Activated CD4-positive, alpha-beta T cell treated with anti-CD3 and anti-CD28 coated beads, Interleukin-2, amount 50 U/mL, for 4 hours (primary cell): Measurements from ENCODE around the gene NRXN3.

Experiments
- DNase-seq, 2 experiments: peaks; one replicate each; pipeline ENCODE4 v3.0.0-alpha.2; 2020

Gene NRXN3

DNA sequence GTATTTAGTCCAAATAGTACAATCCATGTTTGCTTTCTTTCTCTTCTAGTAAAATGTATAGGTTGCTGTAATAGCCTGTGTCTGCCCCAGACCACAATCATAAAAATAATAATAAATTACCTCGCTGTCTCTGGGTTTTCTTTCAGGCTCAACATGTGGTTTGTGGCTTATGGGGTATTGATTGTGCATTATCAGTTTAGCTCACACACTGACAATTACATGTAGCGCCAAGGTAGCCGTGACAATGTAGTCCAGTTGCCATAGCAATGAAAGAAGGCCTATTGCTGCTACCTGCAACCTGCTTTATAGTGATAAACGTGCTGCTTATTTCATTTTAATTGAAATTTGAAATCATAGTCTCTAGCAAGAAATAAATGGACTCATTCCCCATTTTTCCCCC, 1009.8 kb downstream of the NRXN3 start:
- no peak for DNase-seq

DNA sequence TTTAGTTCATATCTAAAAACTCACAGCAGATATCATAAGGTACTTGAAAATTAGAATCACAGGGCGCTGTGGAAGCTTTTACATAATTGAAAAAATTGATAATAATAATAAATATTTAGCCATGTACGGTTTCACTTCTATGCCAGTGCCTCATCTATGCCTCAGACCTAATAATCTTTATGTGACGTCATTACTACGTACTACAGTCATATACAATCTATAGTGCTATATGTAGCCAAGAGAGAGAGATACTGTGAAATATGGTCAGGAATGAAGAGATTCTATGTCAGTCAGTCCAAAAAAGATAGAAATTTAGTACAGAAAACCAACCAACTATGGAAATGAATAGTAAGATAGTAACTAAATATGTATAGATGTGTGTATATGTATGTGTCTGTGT, 1010.5 kb downstream of the NRXN3 start:
- no peak for DNase-seq

DNA sequence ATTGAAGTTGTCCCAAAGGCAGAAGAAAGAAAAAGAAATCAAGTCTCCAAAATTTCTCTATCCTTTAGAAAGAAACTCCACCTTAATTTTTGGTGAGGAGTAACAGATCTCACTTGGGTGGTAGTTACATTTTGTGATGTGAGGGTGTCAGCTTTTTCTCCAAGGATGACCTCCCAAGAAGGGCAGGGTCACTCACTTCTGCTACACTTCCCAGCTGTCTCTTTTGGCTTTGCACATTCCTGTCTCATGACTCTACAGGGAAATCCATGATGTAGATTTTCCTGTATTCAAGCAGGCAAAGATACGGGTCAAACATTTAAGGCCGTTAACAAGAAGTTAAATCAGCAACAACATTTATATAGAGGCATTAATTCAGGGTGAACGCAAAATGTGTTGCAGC, 1016.4 kb downstream of the NRXN3 start:
- no peak for DNase-seq

DNA sequence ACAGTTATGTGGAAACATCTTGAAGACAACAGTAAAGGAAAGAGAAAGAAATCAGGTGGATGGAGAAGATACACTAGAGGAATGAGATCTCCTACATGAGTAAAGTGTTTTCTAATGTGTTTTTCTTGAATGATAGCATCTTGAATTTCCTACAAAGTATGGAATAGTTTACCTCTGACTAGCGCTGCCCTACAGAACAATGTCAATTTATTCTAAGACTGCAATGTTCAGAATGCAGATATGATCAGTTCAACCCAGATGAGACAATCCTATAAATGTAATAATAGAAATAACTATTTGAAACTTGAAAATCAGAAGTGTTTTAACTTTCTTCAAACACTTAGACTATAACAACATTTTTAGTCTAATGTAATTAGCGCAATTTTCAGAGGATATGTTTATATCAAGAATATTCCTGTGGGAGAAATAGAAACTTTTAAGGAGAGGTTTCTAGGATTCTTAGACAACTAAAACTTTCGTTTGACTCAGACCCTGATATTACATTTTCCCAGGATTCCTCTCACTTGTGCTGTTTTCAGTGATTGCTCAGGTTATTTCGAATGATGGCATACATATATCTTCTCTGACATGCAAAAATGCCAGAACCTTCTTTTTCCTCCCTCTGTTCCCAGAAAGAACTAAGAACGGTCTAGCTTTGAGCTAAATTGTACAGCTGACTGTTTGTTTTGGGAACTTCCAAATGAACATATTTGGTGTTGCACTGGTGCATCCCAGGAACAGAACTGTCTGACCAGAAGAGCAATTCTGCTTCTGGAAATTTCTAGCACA, 1023.7 kb downstream of the NRXN3 start:
- DNase-seq, result no peak

DNA sequence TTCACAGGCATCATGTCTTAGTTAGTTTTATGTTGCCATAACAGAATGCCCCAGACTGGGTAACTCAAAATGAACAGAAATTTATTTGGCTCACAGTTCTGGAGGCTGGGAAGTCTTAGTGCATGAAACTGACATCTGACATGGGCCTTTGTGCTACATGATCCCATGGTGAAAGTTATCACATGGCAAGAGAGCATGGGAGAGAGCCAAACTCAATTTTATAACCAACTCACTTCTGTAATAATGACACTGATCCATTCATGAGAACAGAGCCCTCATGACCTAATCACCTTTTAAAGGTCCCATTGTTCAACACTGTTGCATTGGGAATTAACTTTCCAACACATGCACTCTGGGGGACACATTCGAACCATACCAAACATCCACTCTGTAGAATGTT, 1026.0 kb downstream of the NRXN3 start:
- no peak for DNase-seq

DNA sequence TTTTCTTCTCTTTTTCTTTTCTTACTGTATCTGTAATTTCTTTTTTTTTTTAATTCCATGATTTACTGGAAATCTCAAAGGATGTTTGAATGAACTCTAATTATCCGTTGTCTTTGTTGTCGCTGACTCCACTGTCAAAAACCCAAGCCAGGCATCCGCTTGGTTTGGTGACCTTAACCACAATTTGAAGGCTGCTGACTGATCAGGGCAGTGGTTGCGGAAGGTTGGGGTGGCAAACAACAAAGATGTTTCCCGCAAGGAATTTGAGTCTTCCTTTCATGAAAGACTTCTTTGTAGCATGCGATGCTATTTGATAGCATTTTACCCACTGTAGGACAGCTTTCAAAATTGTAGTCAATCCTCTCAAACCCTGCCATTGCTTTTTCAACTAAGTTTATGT, 1027.3 kb downstream of the NRXN3 start:
- no peak for DNase-seq

DNA sequence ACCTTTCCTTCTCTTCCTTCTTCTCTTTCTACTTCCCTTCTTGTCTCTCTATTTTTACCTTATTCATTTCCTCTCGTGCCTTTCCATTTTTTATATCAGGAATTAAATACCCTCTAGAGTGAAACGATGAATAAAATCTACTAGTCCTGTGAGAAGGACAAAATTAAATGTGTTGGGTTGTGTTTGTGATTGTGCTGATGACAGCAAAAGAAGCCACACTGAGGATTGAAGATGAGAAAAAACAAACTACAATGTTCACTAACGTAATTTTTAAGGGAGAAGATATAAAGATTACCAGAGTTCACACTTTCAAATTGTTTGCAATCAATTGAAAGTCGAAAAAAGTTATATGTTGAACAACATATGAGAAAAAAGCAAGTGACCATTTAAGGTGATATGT, 1029.0 kb downstream of the NRXN3 start:
- no peak for DNase-seq

DNA sequence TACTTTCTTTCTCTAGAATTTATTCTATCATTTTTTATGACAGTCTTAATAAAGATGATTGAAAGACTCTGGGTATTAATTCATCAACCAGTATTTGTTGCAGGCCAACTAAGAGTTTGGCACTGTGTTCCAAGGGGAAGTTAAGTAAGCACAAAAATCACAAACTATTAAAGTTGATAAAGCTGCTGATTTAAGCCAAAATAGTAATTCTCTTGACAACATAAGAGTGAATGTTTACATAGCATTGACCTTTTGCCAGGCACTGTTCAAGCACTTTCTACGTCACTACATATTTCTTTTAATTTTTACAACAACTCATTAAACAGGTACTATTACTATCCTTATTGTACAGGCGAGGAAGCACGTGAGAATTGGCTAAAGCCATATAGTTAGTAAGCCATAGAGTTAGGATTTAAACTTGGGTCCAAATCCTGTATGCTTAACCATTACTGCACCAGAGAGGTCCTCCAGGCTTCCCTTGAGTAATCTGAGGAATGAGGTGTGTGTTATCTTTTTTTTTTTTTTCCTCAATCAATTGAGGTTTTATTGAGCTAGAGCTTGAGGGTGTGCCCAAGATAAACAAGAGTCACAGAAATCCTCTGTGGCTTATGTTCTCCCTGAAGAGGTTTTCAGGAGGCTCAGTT, 1031.5 kb downstream of the NRXN3 start:
- no peak for DNase-seq

DNA sequence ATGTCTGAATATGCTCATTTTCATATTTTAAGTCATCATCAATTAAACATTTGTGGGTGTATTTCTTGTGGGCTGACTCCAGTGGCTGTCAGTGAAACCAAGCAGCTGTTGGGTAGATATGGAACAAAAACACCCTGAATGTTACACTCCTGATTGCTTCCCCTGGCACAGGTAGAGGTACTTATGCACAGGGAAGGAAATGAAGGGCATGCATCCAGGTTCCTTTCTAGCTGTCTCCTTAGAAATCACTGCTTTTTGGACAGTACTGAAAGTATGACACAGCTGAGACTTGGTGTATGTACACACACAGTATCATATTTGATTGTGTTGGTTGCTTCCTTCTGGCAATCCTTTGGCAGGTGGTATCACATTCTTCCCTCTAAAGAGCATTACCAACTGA, 1034.4 kb downstream of the NRXN3 start:
- DNase-seq, result no peak

DNA sequence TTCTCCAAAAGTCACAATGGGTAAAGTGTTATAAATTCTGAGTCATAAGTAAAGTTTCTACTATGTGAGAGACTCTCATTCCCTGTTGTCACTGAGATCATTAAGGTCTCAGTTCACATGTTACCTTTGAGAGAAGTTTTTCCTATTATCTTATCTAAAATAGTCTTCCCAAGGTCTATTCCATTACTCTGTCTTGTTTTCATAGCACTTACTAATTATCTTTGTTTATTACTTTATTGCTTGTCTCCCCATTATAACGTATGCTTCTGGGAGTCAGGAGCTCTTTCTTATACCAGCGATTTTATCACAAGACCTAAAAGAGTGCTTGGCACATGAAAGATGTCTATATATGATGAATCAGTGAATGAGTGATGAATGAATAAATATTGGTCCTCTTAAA, 1039.2 kb downstream of the NRXN3 start:
- no peak for DNase-seq

DNA sequence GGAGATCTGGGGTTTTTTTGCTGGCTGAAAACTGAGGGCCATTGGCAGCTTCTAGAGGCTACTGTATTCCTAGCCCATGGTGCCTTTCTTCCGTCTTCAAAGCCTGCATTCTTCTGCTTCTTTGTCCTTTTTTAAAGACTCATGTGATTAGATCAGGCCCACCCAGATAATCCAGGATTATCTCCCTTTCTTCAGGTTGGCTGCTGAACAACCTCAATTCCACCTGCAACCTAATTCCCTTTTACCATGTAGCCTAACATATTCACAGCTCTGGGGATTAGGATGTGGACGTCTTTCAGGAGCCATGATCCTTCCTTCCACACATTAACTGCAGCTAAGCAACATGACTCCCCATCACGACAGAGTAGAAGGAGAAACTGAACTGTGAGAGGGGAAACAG, 1055.6 kb downstream of the NRXN3 start:
- DNase-seq, result no peak

DNA sequence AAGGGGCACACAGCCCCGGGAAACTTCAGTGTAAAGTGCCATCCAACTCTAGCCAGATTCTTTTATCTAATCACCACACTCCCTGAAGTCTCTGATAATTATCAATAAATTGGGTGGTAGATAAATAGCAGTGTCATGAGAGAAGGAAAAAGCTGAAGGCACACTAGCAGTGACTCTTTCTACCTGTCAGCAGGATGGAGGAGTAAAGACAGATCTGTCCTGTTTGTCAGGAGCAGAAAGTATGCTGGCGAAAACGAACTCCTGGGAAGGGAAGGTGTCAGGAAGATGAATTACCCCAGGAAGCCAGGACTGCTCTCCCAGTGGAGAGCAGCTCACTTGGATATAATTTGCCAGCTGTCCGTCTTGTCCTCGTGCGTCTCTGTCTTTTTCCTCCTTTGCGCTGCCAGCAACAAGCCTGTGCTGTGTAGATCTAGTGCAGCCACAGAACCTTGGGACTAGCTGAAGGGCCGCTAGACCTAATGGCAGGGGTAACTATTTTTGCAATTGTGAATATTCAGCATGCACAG, 1059.3 kb downstream of the NRXN3 start:
- no peak for DNase-seq

DNA sequence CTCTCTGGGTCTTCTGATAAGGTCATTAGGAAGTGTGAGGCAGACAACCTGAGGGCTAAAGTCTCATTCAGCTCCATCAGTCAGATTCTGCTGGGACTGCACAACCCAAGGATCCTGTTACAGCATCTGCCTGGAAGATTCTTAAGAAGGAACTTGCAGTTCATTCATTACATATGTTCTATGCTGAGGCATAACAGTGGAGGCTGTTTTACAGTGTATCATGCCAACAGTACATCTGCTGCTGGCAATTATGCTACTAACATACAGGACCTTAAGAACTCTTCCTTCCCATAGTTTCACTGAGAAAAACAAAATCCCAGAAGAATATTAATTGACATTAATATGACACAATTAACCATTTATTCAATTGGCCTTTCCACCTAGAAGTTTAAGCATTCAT, 1072.5 kb downstream of the NRXN3 start:
- DNase-seq, result no peak

DNA sequence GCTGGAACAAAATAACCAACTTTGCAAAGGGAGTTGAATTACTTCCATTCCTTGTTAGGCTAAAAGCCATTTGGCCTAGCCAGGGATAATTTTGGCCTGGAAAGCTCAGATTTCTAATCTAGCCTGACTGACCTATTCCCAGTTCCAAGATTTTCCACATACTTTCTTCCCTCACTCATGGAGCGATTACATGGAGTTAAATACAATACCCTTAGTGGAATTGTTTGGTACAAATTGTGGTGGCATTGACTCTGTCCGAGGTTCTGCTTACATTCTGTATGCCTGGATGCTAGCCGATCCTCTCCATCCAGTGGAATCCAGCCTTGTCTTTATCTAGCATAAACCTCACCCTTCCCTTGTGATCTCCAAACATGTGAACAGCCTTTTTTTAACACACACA, 1076.0 kb downstream of the NRXN3 start:
- DNase-seq, result no peak

DNA sequence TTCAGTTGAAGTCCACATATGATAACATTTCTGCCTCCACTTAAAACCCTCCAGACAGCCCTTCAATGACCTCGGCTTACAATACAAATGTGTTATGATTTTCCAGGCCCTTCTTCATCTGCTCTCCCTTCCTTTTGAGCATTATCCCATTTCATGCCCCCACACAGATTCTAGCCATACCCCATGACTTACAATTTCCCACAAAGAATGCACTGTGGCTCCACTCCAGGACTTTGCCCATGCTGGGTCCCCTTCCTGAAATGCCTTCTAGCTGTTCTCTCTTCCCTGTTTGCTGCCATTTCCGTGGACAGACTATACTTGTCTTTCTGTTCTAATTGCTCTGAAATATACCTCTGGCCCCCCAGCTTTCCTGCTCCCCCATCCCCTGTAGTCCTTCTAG, 1078.0 kb downstream of the NRXN3 start:
- DNase-seq, result no peak

DNA sequence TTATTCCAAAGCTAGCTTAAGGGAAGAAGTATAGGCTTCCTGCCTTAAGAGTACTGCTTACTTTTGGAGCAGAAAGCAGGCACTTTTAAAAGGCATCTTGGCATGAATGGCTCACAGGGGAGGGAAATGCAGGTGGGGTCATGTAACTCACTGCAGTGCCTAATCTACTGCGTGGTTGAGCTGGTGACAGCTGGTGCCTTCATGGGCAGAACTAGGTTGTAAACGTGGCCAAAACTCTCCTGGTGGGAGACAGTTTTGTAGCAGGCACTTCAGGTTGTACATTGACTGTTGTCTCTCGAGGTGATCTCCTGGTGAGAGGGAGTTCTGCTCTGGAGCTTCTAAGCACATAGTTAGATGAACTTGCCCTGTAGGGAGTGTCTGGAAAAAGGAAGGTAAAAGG, 1078.6 kb downstream of the NRXN3 start:
- DNase-seq, result no peak

DNA sequence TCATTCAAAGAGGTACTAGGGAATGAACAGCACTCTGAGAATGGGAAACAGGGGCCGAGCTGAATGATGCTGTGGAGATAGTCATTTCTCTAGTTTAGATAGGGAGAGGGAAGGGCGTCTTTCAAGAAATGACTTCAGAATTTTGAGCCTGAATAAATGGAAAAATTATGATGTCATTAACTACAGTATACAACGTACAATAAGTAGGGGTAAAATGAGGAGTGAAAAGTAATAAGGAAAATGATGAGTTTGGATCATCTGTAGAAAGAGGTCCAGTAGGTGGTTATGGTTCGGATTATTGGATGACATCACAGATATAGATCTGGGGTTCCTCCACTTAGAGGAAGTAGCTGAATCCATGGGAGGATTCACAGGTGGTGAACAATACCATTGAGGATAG, 1081.1 kb downstream of the NRXN3 start:
- no peak for DNase-seq

DNA sequence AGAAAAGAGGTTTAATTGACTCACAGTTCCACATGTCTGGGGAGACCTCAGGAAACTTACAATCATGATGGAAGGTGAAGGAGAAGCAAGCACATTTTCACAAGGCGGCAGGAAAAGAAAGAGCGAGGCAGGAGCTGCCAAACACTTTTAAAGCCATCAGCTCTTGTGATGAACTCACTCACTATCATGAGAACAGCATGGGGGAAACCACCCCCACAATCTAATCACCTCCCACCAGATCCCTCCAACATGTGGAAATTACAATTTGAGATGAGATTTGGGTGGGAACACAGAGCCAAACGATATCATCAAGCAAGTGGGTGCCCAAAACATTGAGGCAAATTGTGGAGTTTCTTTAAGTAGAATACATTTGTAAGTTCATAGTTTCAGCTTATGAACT, 1083.4 kb downstream of the NRXN3 start:
- no peak for DNase-seq

DNA sequence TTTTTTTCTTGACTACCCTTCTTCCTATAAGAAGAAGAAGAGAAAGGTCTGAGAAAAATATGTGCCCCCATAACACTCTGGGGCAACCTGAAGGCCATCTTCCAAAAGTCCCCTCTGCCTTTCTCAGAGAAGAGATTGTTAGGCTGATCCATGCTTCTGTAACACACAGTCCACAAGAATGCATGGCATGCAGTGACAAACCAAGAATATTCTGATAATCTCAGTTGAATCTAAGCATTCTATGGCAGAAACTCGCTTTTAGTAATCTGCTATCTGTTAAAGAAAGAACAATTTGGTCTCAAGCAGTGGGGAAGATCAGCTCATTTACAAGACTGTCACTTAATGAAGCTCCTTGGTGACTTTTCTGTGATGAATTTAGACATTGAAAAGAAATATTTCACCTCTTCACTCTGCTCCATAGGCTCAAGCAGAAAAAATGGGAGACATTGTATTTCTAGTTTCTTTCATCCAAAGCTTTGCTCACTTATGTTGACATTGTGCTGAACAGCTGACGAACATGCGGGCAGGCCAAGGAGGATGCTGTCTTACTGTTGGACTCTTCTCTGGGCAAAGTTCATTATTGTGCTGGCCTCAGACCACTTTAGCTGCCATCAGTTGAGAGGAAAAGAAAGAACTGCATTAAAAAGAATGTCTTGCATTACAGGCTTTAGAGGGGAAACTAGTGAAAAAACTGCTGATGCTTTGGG, 1084.0 kb downstream of the NRXN3 start:
- DNase-seq, result no peak

DNA sequence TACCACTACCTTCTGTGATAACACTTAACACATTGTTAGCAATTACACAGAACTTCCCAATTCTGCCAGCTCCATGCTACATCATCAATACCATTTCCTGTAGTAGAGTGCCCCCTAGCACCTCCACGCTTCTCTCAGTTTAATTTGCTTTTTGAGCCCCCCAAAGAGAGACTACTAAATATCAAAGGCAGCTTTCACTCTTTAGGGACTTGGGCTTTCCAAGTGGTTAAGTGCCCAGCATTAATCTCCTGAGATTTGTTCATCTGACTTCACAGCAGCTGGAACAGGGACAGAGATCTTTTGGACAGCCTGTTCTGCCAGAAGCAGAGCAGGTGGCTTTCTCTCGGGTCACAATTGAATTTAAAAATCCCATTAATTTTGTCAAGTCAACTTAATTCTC, 1086.2 kb downstream of the NRXN3 start:
- DNase-seq, result no peak

DNA sequence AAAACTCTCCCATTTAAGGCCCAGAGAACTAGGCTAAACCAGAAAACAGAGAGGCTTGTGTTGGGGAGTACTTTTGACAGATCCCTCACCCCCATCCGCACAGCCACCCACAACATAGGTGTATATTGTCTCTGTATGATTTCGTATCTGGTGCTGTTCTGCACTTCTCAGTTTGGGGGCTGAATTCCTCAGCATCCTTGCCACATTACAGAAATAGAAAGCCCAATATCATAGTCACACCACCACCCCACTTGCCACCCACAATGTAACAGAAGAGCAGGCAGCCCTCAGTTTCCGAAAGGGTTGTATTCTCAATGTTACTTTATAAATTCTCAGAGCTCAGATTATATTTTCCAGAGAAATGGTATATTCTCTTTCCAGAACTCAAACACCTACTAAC, 1090.2 kb downstream of the NRXN3 start:
- DNase-seq, result no peak

DNA sequence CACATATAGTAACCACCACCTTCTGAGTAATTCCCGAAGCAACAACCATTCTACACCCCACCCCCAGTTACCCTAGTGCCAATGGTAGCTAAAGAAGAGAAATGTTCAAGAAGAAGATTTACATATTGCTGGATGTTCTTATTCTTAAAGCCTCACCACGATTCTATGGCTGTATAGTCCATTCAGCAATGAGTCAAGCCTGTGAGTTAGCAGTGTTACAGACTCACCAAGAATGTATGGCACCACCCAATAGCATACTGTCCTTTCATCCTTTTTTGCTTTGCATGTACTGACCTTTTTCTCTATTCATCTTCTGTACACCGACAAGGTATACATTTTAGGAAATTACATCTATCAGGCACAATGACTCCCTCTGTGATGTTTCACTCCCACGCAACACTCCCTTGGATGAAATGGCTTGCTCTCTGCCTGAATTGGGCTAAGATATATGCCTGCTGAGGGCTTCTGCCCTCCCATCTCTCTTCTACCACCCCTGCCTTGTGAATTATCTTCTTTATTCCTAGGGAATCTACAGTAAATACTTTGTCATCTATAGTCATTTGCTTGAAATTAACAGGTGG, 1095.3 kb downstream of the NRXN3 start:
- no peak for DNase-seq

DNA sequence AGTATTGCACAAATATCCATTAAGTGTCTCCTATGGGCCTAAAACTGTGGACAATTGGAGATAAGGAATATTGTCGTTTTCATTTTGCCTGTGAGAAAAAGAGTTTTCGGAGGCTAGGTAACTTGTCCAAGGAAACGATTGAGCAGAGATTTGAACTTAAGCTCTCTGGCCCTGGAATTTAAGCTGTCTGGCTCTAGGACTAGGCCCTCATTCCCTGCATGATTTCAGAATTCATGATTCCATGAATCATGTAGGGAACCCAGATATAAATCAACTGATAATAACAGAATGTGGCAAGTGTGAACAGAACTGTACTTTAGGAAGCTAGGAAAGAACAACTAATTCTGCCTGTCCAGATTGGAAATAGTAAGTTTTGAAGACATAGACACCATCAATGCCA, 1100.2 kb downstream of the NRXN3 start:
- no peak for DNase-seq

DNA sequence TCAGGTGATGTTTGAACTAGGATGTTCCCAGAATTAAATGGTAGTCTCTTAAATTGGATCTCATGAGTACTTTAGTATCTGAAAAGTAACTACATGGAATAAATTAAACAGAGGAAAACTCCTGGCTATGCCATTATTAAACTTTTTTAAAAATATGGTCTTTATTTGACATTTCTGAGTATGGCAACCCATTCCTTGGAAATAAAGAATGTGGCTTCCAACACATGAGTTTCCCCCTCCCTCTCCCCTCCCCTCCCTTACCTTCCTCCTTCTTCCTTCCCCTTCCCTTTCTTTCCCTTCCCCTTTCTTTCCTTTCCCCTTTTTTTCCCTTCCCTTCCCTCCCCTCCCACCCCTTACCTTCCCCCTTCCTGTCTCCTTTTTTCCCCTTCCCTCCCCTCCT, 1100.9 kb downstream of the NRXN3 start:
- no peak for DNase-seq
